DND-41 (cell line): ENCODE data around the gene CASKIN2.

ENCODE experiments used
- ATAC-seq: fragments of 200-7000 bp; cut with Tn5 transposase; 3 replicates; pipeline ENCODE4 v1.9.1; 2021; ENCODE audit warnings: low read depth; ENCODE audit not compliant: insufficient read depth
- DNase-seq: peaks from one replicate; pipeline ENCODE4 v3.0.0-alpha.2; 2020
- H2AFZ ChIP-seq: 2 replicates; pipeline ENCODE4 v1.6.0; 2012; ENCODE audit warnings: low read depth, low read length
- H3K27ac ChIP-seq: 2 replicates; pipeline ENCODE4 v1.5.1; 2012; ENCODE audit warnings: low read length, inconsistent platforms
- H3K27me3 ChIP-seq: fragments of 200-600 bp; sonication (generic); 2 replicates; pipeline ENCODE4 v1.6.0; 2012; ENCODE audit warnings: low read length, mild to moderate bottlenecking, inconsistent platforms; ENCODE audit not compliant: insufficient read depth, poor library complexity
- H3K36me3 ChIP-seq: 2 replicates; pipeline ENCODE4 v1.5.1; 2012; ENCODE audit warnings: low read length, inconsistent platforms; ENCODE audit not compliant: insufficient read depth
- H3K4me1 ChIP-seq: 2 replicates; pipeline ENCODE4 v1.5.1; 2012; ENCODE audit warnings: mild to moderate bottlenecking, low read length; ENCODE audit not compliant: insufficient read depth
- H3K4me2 ChIP-seq: 2 replicates; pipeline ENCODE4 v1.6.0; 2012; ENCODE audit warnings: mild to moderate bottlenecking, moderate library complexity, low read length, inconsistent platforms; ENCODE audit not compliant: insufficient read depth
- H3K4me3 ChIP-seq, 2 experiments: fragments of 200-600 bp in 1 of 2; shearing (Covaris generic) in 1 of 2; 2 replicates each; pipeline ENCODE4 v1.5.1; 2012 to 2016; ENCODE audit warnings: inconsistent platforms in 2 of 2, low read length in 2 of 2, mild to moderate bottlenecking in 2 of 2, low read depth in 1 of 2, moderate library complexity in 1 of 2
- H3K79me2 ChIP-seq: 2 replicates; pipeline ENCODE4 v1.6.0; 2012; ENCODE audit warnings: low read length, inconsistent platforms; ENCODE audit not compliant: insufficient read depth
- H3K9ac ChIP-seq: 2 replicates; pipeline ENCODE4 v1.6.0; 2012; ENCODE audit warnings: low read depth, mild to moderate bottlenecking, inconsistent platforms, low read length, moderate library complexity
- H3K9me3 ChIP-seq: 2 replicates; pipeline ENCODE4 v1.5.1; 2012; ENCODE audit warnings: low read length, moderate library complexity, mild to moderate bottlenecking, inconsistent platforms; ENCODE audit not compliant: insufficient read depth, severe bottlenecking
- H4K20me1 ChIP-seq: 2 replicates; pipeline ENCODE4 v1.6.0; 2012; ENCODE audit warnings: low read length; ENCODE audit not compliant: insufficient read depth
- CTCF ChIP-seq: IDR thresholded peaks from 2 replicates; pipeline ENCODE4 v1.5.1; 2012; ENCODE audit warnings: borderline replicate concordance, low read length, moderate library complexity, mild to moderate bottlenecking; ENCODE audit not compliant: poor library complexity, severe bottlenecking; ENCODE audit errors: extremely low read depth
- EZH2 ChIP-seq: IDR thresholded peaks from 3 replicates; pipeline ENCODE4 v1.6.1; 2012; ENCODE audit warnings: borderline replicate concordance, low read depth, mild to moderate bottlenecking, moderate library complexity, low read length, inconsistent platforms; ENCODE audit not compliant: severe bottlenecking

Gene CASKIN2

GRCh38 chr17:75492555-75493168, 22.7 kb downstream of the CASKIN2 start:
- TF ChIP-seq CTCF (no peak), EZH2 (no peak)
- Histone ChIP-seq H3K9ac (no peak overlapping the region), H3K9me3 (no peaks in the 10 kb centered on the region), H3K4me2 (no peak overlapping the region), H3K27me3 (no peaks in the 10 kb centered on the region), H3K36me3 (peaks cover 83% of the 10 kb centered on the region), H3K4me3 (no peak overlapping the region), H3K79me2 (peaks cover 5% of the 10 kb centered on the region; the same call in 1 of the 2 replicates), H4K20me1 (peaks cover 7% of the 10 kb centered on the region; the same call in 1 of the 2 replicates), H3K4me1 (peaks cover 6% of the 10 kb centered on the region), H3K27ac (no peak overlapping the region), H2AFZ (no peak overlapping the region)
- DNase-seq (no peak), ATAC-seq (no peak)

GRCh38 chr17:75491680-75492079, 23.7 kb downstream of the CASKIN2 start:
- ATAC-seq: no peak
- H2AFZ ChIP-seq: no peak overlapping the region
- no peak overlapping the region for H3K9ac ChIP-seq
- no peaks in the 10 kb centered on the region for H3K27me3 ChIP-seq
- peaks cover 16% of the 10 kb centered on the region for H3K4me1 ChIP-seq
- TF ChIP-seq EZH2 (no peak), CTCF (no peak)
- H3K4me3 ChIP-seq: no peak overlapping the region
- no peak for DNase-seq
- H3K9me3 ChIP-seq: no peaks in the 10 kb centered on the region
- peaks cover 5% of the 10 kb centered on the region; the same call in 1 of the 2 replicates for H3K79me2 ChIP-seq
- H4K20me1 ChIP-seq: peaks cover 4% of the 10 kb centered on the region; the same call in 1 of the 2 replicates
- H3K36me3 ChIP-seq: peaks cover 80% of the 10 kb centered on the region
- H3K4me2 ChIP-seq: no peak overlapping the region
- H3K27ac ChIP-seq: no peak overlapping the region

GRCh38 chr17:75490953-75491649, 24.2 kb downstream of the CASKIN2 start:
- Histone ChIP-seq H3K4me2 (no peak overlapping the region), H3K27ac (no peak overlapping the region), H3K9ac (no peak overlapping the region), H2AFZ (no peak overlapping the region), H3K79me2 (peaks cover 5% of the 10 kb centered on the region; the same call in 1 of the 2 replicates), H3K4me3 (no peak overlapping the region), H4K20me1 (0 out of 2 replicates have a peak, but pooled peaks cover 3% of the 10 kb centered on the region), H3K9me3 (no peaks in the 10 kb centered on the region), H3K27me3 (no peaks in the 10 kb centered on the region), H3K4me1 (peaks cover 22% of the 10 kb centered on the region), H3K36me3 (peaks cover 80% of the 10 kb centered on the region)
- no peak for TF ChIP-seq EZH2
- TF ChIP-seq CTCF: no peak
- ATAC-seq (no peak), DNase-seq (no peak)
